ENCODE results near the gene HOXD8. TPM values are rescaled to one million over a fixed set of nuclear protein-coding genes. Genes with fewer than 3 reads are reported as not detected.

The HOXD8 gene
- total RNA-seq, 3 donors from 2014 or later: 4.9 to 13.8 (median 5.6) TPM

- Histone ChIP-seq H3K9me3 (no peaks in the 10 kb centered on the region), H3K4me3 (no peak overlapping the region), H3K4me1 (ENCODE audit: low read depth) (no peaks in the 10 kb centered on the region), H3K36me3 (ENCODE audit: low read depth) (no peaks in the 10 kb centered on the region)
- DNase-seq: no peak
- TF ChIP-seq, protein P1, sequence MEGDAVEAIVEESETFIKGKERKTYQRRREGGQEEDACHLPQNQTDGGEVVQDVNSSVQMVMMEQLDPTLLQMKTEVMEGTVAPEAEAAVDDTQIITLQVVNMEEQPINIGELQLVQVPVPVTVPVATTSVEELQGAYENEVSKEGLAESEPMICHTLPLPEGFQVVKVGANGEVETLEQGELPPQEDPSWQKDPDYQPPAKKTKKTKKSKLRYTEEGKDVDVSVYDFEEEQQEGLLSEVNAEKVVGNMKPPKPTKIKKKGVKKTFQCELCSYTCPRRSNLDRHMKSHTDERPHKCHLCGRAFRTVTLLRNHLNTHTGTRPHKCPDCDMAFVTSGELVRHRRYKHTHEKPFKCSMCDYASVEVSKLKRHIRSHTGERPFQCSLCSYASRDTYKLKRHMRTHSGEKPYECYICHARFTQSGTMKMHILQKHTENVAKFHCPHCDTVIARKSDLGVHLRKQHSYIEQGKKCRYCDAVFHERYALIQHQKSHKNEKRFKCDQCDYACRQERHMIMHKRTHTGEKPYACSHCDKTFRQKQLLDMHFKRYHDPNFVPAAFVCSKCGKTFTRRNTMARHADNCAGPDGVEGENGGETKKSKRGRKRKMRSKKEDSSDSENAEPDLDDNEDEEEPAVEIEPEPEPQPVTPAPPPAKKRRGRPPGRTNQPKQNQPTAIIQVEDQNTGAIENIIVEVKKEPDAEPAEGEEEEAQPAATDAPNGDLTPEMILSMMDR (IDR thresholded peaks at IDR 0.05): no peak
- intact Hi-C loops (cut with DNase I, micrococcal nuclease): no loop called here
- no peak for ATAC-seq
Observed at GRCh38 chr2:176164201-176164600, 34.7 kb downstream of the HOXD8 start.

GRCh38 chr2:176164611-176165369, 35.3 kb downstream of the HOXD8 start:
- intact Hi-C loops (cut with DNase I, micrococcal nuclease): no loop called here
- no peak overlapping the region for H3K4me3 ChIP-seq
- no peak for ATAC-seq
- no peaks in the 10 kb centered on the region for H3K9me3 ChIP-seq
- DNase-seq: peak in 1 of 3 donors; percentile 35
- H3K36me3 ChIP-seq (ENCODE audit: low read depth): no peaks in the 10 kb centered on the region
- no peaks in the 10 kb centered on the region for H3K4me1 ChIP-seq (ENCODE audit: low read depth)
- TF ChIP-seq, protein P1 (IDR thresholded peaks at IDR 0.05): no peak

GRCh38 chr2:176165370-176166050, 36.0 kb downstream of the HOXD8 start:
- H3K9me3 ChIP-seq: no peaks in the 10 kb centered on the region
- TF ChIP-seq, protein P1 (IDR thresholded peaks at IDR 0.05): no peak
- no peak for DNase-seq
- no peak for ATAC-seq
- intact Hi-C loops (cut with DNase I, micrococcal nuclease): no loop called here
- H3K4me1 ChIP-seq (ENCODE audit: low read depth): no peaks in the 10 kb centered on the region
- H3K36me3 ChIP-seq (ENCODE audit: low read depth): no peaks in the 10 kb centered on the region
- H3K4me3 ChIP-seq: no peak overlapping the region

- ATAC-seq (no peak), DNase-seq (no peak)
- Histone ChIP-seq H3K4me1 (ENCODE audit: low read depth) (no peaks in the 10 kb centered on the region), H3K36me3 (ENCODE audit: low read depth) (no peaks in the 10 kb centered on the region), H3K4me3 (no peak overlapping the region), H3K9me3 (no peaks in the 10 kb centered on the region)
- TF ChIP-seq, protein P1 (IDR thresholded peaks at IDR 0.05): no peak
- intact Hi-C loops (cut with DNase I, micrococcal nuclease): no loop called here
Observed at GRCh38 chr2:176166272-176166671, 36.8 kb downstream of the HOXD8 start.

DNA sequence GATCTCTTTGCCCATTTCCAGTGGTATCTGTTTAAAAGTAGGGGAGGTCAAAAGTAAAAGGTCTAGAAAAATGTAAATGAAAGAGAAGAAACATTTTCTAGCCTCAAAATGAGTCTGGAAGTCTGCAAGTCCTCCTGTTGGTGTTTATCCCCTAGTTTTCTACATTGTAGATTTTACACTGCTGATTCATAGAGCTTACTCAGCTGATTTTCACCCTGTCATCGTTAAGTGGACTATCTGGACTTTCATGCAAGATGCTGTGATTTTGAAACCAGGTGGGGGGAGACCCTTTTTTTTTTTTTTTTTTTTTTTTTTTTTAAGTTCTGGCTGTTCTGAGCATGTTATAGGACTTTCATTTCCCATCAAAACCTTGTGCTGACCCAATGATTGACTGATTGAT, 37.9 kb downstream of the HOXD8 start:
- no peaks in the 10 kb centered on the region for H3K4me1 ChIP-seq (ENCODE audit: low read depth)
- no peak overlapping the region for H3K4me3 ChIP-seq
- DNase-seq (no peak), ATAC-seq (no peak)
- H3K9me3 ChIP-seq: no peaks in the 10 kb centered on the region
- no peaks in the 10 kb centered on the region for H3K36me3 ChIP-seq (ENCODE audit: low read depth)
- intact Hi-C loops (cut with DNase I, micrococcal nuclease): no loop called here
- TF ChIP-seq, protein P1 (IDR thresholded peaks at IDR 0.05): no peak

Measured in mucosa of descending colon (tissue), 3 donors.